ENCODE measurements around the gene SFMBT1.
"Not testable (repeated sequence)": the region's sequence is repeated elsewhere in the genome, so short reads cannot be mapped to it uniquely, and the experiment has no call there.

Gene SFMBT1

DNA sequence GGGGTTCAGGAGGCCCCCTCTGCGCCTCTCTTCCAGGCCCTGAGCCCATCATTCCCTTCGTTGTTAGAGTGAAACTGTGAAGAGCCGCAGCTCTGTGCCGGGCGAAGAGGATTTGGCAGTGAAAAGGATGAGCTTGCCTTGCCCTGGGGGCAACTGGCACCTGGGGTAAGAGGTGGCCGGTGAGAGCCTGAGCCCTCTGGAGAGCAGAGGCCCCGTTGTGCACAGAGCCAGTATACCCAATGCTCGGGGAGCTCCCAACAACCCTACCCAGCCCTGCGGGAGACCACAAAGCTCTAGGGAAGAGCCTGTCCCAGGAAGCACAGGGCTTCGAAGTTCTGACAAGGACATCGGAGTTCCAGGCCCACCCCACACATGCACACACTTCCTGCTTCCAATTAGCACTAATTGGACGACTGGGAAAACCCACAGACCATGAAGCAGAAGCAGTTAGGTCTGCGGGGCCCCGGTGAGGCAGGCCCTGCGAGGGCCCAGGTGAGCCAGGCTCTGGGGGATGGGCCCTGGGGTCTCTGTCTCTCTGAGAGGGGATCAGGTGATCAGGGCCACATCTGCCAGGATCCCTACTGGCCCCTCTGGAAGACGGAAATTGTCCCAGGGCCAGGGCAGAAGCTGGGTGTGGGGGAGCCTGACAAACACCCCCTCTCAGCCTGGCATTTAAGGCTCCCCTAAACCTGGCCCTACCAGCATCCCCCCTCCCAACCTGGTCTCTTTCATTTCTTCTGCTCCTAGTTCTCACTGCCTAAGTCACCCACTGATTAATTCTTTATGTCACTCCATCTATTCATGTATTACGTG is 27.9 kb upstream of the SFMBT1 start:
- peak; percentile 26 for DNase-seq

DNA sequence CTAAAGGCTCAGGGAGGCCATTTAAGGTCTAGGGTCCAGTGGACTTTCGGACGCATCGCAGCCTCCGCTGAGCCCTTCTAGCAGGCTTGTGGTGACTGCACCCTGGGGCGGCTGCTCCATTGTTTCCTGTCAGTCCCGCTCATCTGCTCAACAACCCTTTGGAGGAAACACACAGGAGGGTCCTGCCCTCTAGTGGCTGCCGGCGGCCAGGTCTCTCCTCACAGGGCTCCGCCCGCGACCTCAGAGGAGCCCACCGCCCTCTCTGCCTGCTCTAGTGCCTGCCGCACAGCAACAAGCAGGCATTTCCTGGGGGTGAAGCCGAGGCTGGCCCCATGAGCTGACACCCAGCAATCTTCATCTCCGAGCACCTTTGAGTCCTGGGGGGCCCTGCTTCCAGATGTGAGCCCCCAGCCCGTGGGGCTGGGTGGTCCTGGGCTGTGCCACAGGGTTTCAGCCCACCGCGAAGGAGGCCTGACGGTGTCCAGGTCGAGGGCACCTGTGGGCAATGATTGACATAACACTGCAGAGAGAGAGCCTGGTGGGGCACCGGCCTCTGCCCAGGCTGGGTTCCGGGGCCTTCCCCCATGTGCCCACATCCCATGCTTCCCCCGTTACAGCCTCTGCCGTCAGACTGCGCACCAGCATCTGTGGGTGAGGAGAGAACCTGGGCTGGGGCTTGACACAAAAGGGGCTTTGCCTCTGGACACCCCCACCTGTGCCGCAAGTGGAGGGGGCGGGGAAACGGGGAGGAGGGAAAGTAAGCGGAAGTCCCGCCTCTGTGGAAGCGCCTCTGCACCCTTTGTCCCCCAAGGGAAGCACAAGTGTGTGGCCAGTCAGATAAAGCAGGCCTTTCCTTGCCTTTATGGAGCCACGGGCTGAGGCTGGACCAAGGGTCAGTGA is 27.0 kb upstream of the SFMBT1 start:
- peak; percentile 87 for DNase-seq

DNA sequence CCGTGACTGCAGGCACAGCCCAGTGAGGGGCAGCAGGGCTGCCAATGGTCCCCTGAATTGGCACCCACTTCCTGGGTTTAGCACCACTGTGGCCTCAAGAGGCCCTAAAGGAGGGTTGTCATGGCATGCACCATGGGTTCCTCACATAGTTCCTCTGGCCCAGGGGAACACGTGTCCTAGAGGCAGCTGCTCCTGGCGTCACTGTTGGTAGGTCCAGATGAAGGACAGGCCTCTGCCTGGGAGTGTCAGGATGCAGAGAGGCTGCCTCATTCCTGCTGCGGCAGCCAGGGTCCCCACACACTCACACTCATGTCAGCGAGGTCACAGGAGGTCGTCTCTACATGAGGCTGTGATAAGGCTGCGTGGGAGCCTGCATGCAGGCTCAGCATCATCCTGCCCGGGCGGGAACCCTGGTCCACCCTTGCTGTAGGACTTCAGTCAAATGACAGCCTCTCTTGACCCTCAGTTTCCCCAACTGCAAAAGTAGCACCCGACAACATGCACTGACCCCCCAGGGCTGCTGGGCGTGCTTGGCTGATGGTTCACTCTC is 26.1 kb upstream of the SFMBT1 start:
- peak; percentile 27 for DNase-seq

DNA sequence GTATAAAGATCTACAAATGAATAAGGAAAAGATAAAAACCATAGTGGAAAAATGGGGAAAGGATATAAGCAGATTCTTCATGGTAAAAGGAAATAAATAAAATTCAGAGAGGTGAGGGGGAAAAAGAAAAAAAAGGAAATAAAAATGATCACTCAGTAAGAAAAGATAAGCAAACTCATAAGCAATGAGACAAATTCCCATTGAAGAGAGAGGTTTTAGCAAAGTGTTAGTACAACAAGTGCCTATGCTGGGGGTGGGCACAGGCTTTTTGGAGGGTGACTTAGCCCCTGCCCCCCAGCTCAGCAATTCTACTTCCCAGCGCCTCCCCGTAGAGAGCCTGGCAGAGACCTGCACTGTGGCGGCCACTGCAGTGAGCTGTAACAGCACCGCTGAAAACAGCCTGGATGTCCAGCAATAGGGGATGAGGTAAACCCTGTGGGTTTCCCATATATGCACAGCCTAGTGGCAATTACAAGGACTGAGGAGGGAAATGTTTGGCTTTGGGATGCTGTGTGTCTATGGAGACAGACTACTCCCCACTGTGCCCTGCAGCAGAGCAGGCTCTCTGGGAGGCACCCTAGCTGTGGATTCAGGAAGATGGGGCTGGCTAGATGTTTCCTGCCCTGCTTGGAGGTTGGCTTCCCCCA is 23.7 kb upstream of the SFMBT1 start:
- no peak for DNase-seq

DNA sequence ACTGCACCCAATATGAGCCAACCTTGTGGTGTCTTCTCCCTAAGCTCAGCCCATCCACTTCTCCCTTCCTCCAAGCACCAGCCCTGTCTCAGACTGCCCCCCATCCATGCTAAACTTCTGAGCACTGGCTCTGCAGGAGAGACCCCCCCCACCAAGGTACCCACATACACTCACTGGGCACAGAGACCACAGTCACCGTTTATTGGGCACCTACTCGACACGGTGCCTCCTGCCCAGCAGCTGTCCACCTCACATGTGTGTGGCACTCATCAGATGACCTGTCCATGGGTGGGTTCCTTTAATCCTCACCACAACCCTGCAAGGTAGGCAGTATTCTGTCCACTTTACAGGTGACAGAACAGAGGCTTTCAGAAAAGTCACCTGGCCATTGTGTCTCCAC is 22.3 kb upstream of the SFMBT1 start:
- peak; percentile 13 for DNase-seq

DNA sequence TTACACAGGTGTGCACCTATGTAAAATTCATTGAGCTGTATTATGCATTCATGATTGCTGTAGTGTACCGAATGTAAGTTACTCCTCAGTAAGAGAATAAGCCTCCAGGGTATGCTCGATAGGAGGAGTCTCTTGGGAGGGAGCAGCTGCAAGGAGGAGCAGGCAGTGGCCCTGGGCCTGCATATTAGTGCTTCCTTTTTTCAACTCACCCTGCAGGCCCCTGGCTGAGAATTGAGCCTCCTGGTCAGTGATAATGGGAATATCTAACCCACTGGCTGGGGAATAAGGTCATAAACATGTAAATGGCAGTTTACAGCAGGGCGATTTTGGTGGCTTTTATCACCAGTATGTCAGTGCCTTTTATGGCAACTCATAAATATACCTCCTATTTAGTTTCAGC is 21.7 kb upstream of the SFMBT1 start:
- no peak for DNase-seq

DNA sequence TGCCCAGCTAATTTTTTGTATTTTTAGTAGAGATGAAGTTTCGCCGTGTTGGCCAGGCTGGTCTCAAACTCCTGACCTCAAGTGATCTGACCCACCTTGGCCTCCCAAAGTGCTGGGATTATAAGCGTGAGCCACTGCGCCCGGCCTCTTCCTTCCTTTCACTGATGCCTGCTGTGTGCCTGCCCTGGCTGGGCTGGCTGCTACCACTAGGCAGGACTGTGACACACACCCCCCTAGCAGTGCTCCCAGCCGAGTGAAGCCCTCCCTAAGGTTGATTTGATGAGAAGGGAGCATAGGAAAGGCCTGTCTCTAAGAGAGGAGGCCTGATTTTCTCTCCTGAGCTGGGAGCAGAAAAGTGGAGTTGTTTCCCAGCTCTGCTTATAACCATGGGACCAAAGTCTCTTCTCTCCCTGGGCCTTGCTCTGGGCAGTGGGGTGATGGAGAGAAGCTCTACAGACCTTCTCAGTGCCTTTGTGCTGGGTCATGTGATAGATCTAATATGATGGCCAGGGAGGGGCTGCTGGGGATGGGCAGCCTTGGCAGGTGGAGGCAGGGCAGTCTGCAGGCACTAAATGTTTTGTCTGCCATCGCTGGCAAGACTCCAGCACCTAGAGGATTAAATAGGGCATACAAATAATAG is 20.1 kb upstream of the SFMBT1 start:
- peak; percentile 8 for DNase-seq

DNA sequence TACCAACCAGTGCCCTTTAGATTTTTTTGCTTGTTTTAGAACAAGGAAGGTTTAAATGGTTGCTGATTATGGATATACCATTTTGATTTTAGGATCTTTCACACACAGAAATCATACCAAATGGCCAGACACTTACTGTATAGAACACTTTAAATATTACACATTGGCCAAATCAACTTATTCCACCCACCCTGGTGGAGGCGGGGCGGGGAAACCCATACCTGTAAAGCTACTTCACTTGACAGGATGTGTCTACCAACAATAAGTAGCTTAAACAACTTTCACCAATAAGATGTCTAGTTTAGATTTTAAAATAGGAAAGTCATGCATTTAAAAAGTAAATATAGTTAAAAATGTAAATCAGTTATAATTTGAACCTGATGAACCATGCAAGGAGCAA is 17.0 kb upstream of the SFMBT1 start:
- DNase-seq = no peak

DNA sequence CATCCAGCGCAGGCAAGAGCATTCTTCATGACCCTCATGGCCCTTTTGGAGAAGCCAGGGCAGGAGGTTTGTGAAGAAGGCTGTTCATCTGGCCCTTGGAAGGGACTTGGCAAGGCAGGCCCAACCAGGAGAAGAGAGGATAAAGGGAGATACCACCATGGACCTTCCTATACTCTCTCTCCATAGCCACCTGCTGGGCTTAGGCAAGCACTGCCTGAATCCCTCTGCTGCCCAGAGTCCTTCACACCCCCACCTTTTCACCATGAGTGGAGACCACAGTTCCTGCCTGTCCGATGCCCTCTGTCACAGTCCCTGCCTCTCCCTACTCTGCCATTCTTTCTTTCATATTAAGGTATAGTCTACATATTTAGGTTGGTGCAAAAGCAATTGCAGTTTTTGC is 10.6 kb upstream of the SFMBT1 start:
- DNase-seq = peak; percentile 18

DNA sequence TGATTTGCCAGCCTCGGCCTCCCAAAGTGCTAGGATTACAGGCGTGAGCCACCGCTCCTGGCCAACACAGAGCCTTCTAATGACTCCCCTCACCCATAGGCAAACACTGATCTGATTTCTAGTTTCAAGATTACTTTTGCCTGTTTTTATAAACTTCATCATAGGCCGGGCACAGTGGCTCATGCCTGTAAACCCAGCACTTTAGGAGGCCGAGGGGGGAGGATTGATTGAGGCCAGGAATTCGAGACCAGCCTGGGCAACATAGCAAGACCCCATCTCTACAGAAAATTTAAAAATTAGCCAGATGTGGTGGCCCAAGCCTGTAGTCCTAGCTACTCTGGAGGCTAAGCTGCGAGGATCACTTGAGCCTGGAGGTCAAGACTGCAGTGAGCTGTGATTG is 8.4 kb upstream of the SFMBT1 start:
- DNase-seq = not testable (repeated sequence)

DNA sequence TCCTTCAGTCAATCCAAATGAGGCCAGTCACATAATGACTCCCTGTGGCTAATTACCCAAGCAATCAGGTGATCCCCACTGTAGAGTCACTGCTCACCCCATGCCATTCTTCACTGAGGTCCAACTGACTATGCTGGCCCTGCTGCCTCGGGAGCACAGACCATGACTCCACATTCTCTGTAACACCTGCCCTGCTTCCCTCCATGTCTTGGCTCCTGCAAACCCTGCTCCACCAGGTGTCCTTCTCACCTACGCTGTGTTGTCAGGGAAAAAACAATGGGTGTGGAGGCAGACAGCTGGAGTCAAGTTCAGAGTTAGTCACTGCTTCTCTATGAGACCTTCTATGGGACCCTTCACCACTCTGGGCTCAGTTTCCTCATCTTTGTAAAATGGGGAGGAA is 6.1 kb upstream of the SFMBT1 start:
- DNase-seq = no peak

DNA sequence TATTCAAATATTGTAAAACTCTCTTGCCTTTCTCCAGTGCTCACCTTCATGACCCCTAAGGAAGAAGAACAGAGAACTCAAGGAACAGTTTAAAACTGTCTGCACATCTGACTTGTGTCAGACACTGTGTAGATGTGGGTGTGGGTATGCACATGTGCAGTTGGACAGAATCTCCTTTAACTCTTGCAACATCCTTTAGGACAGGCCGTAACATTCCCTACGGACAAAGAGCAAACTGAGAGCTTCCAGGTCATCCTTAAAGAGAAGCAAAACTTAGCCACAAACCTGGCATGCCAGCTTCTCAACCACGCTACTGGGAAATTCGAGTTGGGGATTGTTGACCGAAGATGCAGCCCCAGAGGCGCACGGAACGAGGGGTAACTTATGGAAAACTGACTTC is 4.1 kb upstream of the SFMBT1 start:
- DNase-seq = no peak

DNA sequence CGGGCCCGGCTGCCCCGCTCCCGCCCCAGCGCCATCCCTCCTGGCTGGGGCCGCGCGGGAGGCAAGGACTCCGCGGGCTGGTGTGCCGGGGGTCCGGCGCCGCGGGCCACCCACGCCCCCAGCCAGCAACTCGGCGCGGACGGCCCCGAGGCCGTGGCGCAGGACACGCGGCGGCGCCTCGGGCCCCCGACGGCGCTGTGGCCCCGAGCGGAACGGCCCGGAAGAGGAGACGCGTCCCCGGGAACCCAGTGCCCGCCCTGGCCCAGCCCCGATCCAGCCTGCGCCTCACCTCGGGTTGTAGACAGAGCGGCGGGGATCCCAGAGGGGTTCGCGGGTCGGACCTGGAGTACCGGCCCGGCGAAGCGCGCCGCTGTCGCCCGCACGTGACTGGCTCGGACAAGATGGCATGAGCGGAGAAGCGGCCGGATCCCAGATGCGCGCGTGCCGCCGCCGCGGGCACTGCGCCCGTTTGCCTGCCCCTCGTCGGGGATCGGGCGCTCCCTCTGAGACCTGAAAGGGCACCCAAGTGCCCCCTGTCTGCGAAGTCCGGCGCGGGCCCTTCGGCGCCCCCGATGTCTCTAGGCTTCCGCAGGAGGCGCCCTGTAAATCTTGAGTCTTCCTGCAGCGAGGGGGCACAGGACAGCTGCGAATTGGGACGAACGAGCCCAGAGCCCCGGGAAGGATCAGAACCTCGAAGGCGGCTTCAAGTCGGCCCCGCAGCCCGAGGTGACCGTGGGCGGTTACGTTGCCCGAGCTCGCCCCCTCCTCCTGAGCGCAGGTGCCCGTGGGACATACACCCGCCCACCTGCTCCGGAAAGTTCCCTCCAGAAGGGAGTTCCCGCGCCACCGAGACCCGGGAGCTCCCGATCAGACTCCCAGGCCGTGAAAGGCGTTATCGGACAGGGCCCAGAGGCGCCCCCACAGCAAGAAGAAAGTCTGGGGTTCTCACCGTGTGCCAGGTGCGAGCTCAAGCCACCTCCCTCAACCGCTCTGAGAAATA is 598 bp upstream of the SFMBT1 start:
- peak; percentile 63 for DNase-seq

DNA sequence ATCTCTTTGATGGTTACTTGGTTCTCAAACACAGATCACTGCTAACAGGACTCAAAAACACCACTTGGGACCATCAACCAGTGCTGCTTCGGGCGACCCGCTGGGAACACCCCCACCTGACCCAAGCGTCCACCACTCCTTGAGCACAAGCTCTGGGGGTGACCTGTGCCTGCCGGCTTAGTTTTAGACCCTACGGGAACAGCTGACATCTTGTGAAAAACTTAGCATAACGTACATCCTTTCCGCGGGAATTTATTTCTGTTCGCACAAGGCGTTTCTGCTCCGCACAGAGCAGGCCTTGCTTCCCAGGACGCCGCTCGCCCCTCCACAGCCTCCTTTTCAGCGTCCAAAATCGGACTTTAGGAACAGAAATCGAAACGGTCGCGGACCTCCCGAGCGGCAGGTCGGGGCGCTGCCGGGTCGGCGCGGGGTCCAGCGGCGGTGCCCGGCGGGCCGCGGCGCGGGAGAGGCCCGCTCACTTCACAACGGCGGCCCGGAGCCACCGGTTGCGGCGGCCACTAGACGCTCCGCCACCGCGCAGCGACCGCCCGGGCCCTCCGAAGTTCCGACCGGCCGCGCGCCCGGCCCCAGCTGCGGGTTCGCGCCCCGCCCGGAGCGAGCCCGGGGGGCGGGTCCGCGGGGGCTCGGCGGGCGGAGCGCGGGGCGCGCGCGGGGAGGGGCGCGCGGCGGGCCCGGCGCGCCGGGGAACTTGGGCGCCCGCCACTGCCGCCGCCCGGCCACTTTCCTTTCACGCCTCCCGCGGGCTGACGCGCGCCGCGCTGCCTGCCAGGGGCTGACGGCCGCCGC is 959 bp downstream of the SFMBT1 start:
- peak; percentile 56 for DNase-seq

DNA sequence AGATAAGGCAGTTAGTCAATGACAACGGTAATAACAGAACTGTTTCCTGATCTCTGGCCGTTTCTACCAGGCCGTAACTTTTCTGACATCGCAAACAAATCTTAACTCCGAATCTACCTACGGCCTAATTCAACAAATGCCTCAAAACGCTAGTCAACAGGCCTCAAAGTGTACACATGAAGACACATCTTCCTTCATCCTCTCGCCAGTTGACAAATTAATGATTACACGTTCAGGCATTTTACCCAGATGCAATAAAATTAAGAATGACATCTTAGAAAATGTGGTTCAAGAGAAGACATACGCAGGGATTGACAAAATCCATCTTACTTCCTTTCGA is 1.5 kb downstream of the SFMBT1 start:
- DNase-seq = no peak

DNA sequence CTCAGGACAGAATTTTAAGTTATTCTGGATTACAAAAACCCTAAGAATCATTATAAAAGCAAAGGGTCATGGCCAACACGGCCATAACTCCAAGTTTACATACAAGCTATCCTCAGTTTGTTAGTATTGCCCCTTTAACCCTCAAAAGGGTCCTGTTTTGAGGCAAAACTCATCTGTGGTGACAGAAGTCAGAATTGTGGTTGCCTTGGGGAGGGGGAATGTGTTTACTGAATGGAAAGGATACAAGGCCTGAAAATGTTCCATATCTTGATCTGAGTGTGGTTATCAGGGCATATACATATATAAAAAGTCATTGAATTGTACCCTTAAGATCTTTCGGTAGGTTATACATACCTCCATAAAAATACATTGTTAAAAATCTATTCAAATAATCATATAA is 2.1 kb downstream of the SFMBT1 start:
- no peak for DNase-seq

DNA sequence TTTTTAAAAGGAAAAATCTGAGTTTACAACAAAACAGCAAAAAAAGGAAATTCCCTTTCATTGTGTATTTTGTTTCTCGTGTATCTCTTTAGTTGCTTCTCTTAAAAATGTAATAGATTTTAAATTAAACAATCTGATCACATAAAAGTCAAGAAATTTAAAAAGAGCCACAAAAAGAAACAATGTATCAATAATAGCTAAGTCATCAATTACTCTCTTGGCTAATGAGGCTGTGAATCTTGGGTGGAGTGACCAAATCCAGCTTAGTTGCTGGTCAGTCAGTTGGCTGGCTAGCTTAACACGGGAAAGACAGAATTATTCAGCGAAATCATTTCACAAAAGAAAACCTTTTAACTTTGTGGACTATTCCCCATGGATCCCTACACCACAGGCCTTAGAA is 3.2 kb downstream of the SFMBT1 start:
- DNase-seq = no peak

DNA sequence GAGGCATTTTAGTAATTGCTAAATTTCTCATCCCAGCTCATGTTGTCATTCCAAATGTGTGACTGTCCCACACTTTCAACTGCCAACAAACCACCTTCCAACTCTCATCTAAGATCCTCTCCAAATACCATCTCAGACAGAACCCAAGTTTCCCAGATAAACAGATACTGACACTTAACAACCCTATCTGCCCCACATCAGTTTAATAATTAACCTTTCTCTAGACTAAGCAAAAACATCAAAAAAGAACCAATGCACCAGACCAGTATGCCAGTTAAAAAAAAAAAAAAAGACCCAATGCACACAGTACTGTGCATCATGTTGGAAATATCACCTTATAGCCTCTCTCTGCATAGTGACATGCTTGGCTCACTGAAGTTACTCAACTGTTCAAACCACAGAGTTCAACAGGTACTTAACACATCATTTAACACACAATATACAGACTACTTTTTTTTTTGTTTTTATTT is 5.5 kb downstream of the SFMBT1 start:
- DNase-seq = no peak

DNA sequence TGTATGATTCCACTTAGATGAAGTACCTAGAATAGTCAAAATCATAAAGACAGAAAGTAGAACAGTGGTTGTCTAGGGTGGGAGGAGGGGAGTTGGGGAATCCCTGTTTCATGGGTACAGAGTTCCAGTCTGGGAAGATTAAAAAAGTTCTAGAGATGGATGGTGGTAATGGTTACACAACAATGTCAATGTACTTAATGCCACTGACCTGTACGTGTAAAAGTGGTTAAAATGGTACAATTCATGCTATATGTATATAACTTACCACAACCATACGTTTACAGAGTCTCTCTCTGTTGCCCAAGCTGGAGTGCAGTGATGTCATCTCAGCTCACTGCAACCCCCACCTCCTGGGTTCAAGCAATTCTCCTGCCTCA is 6.5 kb downstream of the SFMBT1 start:
- DNase-seq = no peak

DNA sequence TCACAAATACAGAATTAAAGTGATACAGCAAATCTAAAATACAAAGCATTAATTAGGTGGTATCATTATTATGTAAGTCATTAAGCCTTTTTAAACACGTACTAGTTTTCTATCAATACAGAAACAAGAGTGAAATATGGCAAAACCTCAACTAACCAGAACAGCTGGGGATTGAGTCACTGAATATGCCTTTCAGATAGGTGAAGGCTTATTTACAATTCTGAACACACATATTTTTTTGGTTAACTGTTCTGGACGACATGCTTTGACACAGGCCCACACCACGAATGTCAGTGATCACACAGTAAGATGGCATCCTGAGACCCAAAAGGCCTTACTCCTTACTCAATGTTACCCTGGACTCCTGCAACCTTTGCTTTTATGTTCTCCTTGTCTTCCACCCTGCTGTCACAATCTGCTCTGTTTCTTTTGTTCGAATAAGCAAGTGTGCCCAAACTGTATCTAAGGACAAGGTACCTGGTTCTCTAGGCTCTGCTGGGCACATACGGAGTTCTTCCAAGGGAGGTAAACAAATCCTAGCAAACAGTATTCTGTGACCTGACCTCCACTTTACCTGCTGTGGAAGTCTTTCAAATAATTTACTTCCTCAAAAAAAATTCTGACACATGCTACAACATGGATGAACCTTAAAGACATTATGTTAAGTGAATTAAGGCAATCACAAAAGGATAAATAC is 7.0 kb downstream of the SFMBT1 start:
- no peak for DNase-seq
